DMS53 (cell line): ENCODE results near the gene LRRC18.

Source experiments
- DNase-seq: peaks from one replicate; lab custom pipeline; 2025; lab: John Stamatoyannopoulos, UW

Gene LRRC18

DNA sequence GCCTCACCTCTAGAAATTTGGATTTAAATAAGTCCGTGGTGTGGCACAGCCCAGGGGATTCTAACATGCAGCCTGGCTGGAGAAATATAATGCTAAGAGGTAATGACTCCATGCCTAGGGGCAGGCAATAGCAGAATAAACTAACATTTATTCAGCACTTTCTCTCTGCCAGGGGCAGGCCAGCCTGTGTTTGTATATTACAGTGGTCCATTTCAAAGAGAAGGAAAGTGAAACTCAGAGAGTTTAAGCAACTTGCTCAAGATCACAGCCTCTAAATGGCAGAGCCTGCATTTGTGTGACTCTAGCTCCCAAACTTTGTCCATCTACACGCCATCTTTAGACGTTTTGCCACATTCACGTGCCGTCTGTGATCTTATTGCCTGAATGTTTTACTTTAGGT is 6.7 kb upstream of the LRRC18 start:
- DNase-seq = no peak

DNA sequence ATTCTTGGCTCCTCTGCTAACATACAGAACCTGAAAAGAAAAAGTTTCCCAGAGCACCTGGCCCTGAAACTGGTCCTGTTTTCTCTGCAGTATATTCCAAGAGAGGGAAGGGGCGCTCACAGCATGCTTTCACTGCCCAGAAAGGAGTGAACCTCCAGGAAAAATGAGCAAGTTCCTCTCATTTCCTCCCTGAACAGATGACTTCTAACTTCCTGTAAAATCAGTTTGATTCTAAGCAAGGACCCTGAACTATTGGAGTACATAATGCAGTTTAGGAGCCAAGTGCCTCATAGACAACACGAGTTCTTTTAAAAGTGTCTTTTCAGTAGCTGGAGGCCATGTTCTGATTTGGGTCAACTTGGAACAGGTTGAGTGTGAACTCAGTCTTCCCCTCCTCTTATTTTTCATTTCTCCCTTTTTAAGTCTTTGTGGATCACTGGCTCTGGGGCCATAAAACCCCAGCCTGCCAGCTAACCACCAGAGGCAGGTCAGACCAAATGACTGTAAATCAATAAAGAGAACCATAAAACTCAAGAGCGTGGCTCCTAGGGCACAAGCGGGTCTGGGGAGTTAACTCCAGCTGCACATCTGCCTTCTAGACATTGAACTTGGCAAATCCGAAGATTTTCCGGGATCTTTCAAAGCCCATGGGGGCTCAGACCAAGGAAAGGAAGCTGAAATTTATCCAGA is 5.9 kb upstream of the LRRC18 start:
- no peak for DNase-seq

DNA sequence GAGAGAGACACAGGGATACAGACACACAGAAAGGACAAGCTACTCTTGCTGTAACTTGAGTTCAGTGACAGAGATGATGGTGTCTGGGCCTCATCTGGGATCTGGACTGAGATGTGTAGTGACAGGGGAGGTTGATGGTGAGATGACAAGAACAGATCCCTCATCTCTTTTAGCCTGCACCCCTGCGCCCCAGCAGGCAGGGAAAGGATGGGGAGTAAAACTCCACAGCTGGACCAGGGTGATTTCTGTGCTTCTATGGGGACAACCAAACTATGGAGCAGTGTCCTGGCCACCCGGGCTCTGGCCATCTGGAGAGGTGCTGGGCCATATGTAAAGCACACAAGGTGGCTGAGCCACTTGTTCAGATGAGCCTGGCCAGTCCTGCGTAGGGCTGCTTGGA is 4.5 kb upstream of the LRRC18 start:
- no peak for DNase-seq

DNA sequence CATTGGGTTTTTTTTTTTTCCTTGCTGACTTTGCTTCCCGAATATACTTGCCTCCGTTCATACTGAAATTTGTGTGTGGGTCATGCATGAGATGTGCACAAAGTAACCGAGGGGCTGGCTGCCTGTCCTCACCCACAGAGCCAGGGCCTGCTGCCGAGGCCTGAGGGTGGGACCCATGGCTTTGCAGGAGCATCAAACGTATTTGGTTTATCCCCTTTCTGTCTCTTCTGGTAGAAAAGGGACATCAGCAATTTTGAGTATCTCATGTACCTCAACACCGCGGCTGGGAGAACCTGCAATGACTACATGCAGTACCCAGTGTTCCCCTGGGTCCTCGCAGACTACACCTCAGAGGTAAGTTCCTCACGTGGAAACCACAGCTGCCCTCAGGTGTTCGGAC is 3.5 kb upstream of the LRRC18 start:
- no peak for DNase-seq

- DNase-seq = no peak
These were observed 1.9 kb upstream of the LRRC18 start for GRCh38 chr10:48941427-48942075.

DNA sequence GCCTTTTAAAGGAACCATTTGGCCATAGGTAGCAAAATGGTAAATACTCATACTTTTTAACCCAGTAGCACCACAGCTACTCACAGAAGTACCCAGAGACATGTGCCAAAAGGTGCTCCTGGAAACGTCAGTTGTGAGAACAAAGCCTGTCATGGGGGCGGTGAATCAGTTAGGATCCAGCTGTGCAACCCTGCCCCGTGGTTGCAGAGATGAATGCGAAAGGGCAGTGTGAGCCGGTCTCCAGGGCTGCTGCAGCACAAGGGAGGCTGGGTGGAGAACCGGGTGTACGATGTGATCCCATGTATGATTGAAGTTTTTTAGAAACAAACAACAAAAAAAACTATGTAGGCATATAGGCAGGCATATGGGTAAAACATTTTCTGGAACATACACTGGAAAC is 1.3 kb upstream of the LRRC18 start:
- no peak for DNase-seq

- DNase-seq = no peak
These were observed 732 bp upstream of the LRRC18 start for GRCh38 chr10:48940372-48940771.

- no peak for DNase-seq
These were observed 577 bp downstream of the LRRC18 start for GRCh38 chr10:48938990-48939536.

- no peak for DNase-seq
These were observed 1.4 kb downstream of the LRRC18 start for GRCh38 chr10:48938281-48938680.

GRCh38 chr10:48937796-48938195 is 1.8 kb downstream of the LRRC18 start:
- no peak for DNase-seq

DNA sequence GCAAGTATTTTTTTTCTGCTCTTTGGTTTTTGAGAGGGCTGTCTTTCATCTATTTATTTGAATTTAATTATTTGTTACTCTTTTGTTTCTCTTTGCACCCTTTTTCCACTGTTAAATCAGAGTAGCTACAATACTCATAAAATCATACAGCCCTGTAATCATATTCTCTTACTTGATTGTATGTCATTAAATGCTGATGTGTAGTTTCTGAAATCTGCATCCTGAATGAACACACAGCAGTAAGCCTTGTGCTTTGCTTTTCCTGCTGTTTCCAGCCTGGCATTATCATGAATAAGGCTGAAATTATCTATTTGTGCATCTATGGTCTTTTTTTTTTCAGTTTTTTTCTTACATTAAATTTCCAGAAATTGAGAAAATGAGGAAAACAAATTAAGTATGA is 4.1 kb downstream of the LRRC18 start:
- DNase-seq = no peak

DNA sequence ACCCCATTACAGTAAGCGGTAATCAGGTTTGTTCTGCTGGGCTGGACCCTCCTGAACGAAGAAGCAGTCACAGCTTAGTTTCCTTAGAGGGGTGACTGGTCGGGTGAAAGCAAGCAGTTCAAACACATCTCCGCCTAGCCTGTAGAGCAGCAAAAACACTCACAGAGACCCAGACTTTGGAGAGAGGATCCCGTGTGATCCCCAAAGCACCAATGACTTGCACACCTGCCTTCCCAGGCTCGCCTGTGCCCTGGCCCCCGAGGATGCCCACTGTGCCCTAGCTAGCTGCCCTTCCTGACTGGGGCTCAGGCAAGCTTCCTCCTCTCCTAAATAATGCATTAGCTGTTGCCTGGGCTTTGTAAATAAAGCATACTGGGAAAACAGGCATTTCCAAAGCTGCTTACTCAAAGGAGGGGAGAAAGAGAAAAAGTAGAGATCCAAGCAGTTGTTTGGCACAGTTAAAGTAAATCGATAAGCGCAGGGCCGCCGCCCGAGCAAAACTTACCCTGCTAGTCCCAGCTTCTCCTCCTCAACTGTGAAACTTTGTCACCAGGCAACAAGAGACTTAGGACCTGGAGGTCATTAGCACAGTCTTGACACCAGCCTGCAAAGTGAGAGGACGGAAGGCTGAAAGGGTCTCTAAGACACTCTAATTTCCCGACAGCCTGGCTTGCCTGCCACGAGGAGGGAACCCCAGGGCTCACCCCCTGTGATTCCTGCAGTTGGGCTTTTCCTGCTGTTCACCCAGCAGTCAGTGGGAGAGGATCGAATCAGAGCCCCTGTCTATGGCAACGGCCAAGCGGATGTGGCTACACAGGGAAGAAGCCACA is 4.8 kb downstream of the LRRC18 start:
- no peak for DNase-seq

DNA sequence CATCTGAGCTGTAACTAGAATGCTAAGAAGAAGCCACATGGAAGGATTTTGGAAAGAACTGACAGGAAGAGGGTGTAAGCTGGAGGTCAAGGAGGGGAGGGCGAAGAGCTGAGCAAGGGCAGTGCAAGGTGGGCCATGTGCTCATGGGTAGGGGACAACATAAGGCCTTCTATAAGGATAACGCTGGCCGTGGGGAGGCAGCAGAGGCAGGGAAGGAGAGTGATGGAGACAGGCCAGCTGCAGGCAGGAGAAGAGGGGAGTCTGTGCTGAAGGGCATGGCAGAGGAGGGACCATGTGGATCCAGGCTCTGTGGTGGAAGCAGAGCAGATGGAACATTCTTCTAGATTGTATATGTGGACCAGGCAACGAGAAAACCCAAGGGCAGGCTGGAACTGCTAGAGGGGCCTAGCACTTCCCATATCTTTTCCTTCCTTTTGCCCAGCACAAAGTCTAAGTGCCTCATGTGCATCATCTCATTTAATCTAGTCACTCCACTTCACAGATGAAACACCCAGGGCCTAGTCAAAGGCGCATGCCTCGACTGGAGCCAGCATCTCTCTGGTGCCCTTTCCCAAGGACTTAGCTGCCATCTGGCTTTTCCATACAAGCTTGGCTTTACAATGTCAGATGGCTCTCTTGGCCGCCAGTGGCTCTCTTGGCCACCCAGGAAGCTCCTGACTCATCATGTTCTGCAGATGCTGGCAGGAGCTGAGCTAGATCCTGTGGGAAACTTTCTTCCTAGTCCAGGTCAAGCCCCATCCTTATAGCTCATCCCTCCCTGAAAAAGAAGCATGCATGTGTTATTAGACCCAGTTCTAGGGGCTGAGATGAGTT is 6.6 kb downstream of the LRRC18 start:
- no peak for DNase-seq

DNA sequence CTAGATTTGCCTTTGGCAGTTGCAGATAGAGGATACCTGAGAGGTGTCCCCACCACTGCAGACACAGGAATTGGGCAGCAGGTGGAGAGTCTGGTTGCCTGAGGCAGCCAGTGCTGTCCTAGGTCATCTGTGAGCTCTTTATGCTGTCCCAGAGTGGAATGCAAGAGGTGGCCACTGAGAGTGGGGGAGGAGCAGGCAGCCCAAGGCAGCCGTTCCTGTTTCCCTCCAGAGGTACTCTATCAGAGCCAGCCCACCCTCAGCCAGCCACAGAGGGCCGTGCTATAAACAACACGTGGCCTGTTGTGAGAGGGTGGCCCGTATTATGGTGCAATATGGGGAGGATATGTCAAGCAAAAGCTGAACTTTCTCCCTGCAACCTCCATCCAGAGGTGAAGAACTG is 8.5 kb downstream of the LRRC18 start:
- no peak for DNase-seq

DNA sequence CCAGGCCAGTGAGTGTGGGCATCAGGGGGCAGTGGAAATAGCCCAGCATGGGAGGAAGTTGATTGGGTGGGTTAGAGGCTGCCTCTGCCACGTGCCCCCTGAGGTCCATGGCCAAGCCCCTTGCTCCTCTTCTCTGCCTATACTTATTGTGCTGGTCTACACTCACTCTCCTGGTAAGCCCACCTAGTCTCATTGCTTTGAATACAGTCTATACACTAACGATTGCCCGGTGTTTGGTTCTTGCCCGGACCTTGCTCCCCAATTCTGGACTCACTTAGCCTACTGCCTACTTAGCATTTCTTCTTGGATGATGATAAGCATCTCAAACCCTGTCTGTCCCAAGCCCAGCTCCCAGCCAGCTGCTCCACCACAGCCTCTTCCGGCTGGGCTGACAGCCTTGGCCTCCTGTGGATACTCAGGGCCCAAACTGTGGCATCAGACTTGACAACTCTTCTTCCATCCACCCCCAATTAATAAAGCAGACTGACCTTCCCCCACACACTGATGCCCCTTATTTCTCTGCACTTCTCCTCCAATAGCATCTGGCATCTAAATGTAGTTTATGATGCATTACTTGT is 10.1 kb downstream of the LRRC18 start:
- DNase-seq = no peak

- DNase-seq = no peak
These were observed 12.7 kb downstream of the LRRC18 start for GRCh38 chr10:48926764-48927540.

DNA sequence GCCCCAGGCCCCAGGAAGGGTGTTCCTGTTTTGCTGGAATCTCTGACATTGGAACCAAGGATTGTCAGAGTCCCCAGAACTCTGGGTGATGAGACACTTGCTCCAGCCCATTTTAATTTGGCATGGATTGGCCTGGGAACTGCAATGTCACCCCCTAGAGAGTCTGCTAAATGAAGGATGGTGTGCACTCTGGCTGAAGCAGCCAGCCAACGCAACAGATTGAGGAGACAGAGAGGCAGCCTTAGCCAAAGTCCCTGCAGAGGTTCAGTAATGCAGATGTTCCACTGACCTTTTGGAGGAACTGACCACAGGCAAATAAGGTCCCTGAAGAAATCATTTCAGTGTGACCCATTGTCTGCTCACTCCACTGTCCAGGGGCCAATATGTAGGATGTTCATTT is 13.4 kb downstream of the LRRC18 start:
- DNase-seq = no peak

- no peak for DNase-seq
These were observed 14.7 kb downstream of the LRRC18 start for GRCh38 chr10:48924988-48925387.

DNA sequence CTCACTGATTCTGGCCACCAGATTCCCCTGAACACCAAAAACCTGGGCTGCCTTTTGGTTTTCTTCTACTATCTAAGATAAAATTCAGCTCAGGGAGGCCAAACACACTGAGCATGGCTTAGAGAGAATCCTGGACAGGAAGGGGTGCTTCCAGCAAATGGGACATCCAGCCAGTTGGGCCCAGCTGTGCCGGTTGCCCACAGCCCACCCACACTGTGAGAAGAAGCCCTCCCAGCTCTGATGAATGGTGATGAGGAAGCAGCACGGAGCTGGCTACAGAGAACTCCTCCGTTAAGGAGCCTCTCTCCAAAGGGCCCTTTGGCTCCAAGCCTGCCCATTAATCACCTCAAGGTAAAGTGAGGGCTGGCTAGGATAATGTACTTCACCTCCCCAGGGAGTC is 15.9 kb downstream of the LRRC18 start:
- DNase-seq = no peak

GRCh38 chr10:48913674-48914073 is 26.0 kb downstream of the LRRC18 start:
- DNase-seq = no peak

GRCh38 chr10:48910548-48910947 is 29.1 kb downstream of the LRRC18 start:
- no peak for DNase-seq
